Measurements from ENCODE around the gene AP5S1. TPM values are rescaled to one million over a fixed set of nuclear protein-coding genes. Genes with fewer than 3 reads are reported as not detected.

Gene AP5S1, protein sequence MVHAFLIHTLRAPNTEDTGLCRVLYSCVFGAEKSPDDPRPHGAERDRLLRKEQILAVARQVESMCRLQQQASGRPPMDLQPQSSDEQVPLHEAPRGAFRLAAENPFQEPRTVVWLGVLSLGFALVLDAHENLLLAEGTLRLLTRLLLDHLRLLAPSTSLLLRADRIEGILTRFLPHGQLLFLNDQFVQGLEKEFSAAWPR
- 10 to 100 TPM in 3 of 4 donors, 1 to 10 TPM in 1; 9.4 to 20.7 (median 14.9) TPM for total RNA-seq

DNA sequence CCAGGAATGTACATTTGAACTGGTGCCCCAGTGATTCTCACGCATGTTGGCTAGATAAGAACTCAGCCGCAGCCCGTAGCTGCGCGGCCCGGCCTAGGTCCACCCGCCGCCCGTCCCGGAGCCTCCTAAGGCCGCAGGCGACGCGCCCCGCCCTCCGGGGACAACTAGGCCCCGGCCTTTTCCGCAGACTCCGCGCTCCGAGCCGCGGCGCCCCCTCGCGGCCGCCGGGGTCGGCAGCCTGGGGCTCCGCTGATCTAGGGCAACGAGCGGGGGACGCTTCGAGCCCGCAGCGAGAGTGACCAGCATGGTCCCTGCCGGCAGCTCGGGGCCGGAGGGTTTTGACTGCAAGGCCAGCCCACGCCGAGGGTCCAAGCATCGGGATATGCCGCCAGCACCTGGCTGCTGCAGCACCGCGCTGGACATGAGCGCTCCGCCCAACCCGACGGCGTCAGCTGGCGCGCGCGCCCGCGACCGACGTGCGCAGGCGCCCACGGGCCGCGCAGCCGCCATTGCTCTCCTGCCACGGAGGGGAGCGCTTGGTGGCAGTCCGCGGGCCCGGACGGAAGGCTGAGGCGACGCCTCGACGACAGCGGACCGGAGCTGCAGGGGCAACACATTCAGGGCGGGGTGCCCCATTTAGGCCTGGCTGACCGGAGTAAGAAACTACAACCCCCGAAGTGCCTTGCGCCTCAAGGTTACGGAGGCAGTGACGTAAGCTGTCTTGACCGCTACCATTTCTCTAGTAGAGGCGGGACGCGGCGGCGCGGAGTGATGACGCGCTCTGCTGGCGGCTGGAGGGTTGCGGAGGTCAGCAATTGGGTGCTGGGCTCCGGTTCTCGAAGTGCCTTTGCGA lies at the start of gene AP5S1:
AP5S1 (plus strand) TSS at position 500 of the 853 bp plus-strand sequence. CDS start 1,571 bp downstream, outside the sequence.
- peak; percentile 27 to 77 for TF ChIP-seq POLR2A (IDR thresholded peaks at IDR 0.05)
- TF ChIP-seq, protein P1, sequence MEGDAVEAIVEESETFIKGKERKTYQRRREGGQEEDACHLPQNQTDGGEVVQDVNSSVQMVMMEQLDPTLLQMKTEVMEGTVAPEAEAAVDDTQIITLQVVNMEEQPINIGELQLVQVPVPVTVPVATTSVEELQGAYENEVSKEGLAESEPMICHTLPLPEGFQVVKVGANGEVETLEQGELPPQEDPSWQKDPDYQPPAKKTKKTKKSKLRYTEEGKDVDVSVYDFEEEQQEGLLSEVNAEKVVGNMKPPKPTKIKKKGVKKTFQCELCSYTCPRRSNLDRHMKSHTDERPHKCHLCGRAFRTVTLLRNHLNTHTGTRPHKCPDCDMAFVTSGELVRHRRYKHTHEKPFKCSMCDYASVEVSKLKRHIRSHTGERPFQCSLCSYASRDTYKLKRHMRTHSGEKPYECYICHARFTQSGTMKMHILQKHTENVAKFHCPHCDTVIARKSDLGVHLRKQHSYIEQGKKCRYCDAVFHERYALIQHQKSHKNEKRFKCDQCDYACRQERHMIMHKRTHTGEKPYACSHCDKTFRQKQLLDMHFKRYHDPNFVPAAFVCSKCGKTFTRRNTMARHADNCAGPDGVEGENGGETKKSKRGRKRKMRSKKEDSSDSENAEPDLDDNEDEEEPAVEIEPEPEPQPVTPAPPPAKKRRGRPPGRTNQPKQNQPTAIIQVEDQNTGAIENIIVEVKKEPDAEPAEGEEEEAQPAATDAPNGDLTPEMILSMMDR (IDR thresholded peaks at IDR 0.05): peak; percentile 99 to 100 (median 99)
- peak; percentile 79 to 90 for TF ChIP-seq EP300 (IDR thresholded peaks at IDR 0.05)
- H3K27me3 ChIP-seq: no peaks in the 10 kb centered on the region
- H3K4me1 ChIP-seq: peaks cover 0 to 25% (median 17%) of the 10 kb centered on the region in 4 donors
- peaks cover 0 to 28% (median 13%) of the 10 kb centered on the region in 3 donors for H3K36me3 ChIP-seq
- DNase-seq (ENCODE audit: low spot score in 2 of 2): peak; percentile 96 to 97
- no peaks in the 10 kb centered on the region for H3K9me3 ChIP-seq
- 0 to 1% methylated on average over 48 to 72 of the region's 96 CpGs for WGBS, 2 donors
- H3K4me3 ChIP-seq: peak within 1 kb of the TSS; percentile 64 to 81 (median 68)
- peak within 1 kb of the TSS; percentile 90 to 98 (median 98) for H3K27ac ChIP-seq

DNA sequence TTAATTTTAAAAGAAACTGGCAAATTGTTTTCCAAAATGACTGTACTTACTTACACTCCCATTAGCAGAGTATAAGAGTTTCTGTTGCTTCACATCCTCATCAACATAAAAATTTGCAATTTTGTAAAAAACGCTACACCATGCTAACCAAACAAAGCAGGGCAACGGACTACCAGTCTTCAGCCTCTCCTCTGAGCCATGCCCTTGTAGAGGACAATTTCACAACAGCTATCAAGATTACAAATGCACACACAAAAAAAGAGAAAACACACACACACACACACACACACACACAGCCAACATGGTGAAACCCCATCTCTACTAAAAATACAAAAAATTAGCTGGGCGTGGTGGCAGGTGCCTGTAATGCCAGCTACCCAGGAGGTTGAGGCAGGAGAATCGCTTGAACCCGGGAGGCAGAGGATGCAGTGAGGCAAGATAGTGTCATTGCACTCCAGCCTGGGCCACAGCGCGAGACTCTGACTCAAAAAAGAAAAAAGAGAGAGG lies 48.7 kb upstream of the AP5S1 start:
- TF ChIP-seq EP300 (IDR thresholded peaks at IDR 0.05) (no peak), POLR2A (IDR thresholded peaks at IDR 0.05) (no peak)
- TF ChIP-seq, protein P1 (IDR thresholded peaks at IDR 0.05): no peak
- Histone ChIP-seq H3K27me3 (no peaks in the 10 kb centered on the region), H3K9me3 (no peaks in the 10 kb centered on the region), H3K36me3 (no peaks in the 10 kb centered on the region), H3K4me3 (no peak overlapping the region), H3K27ac (no peak overlapping the region), H3K4me1 (peaks cover 0 to 22% (median 15%) of the 10 kb centered on the region in 4 donors)
- DNase-seq (ENCODE audit: low spot score in 2 of 2): no peak
- 82 to 83% methylated on average over 7 of the region's 7 CpGs for WGBS, 2 donors

DNA sequence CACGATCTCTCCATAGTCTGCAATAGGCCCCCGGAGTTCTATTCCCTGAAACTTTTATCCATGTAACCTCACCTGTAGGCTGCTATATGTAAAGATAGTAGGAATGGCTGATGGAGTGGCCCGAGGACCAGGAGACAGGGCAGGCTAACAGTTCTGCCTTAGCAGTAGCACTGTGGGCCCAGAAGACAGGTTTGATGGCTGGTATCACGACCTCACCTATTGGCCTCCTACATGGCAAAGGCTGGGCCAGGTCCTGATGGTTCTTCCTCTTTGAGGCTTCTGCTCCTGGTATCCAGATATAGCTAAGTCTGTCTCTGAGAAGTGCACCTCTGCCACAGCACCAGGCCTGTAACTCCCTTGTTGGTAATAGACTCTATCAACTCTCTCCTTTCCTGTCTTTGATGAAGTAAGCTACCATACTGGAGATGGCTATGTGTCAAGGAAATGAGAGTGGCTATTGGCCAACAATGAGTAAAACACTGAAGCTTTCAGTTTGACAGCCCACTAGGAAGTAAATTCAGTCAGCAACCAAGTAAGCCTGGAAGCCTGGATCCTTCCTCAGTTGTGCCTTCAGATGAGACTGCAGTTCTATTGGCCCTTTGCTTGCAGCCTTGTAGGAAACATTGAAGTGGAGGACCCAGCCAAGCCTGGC lies 44.8 kb upstream of the AP5S1 start:
- H3K9me3 ChIP-seq: no peaks in the 10 kb centered on the region
- peaks cover 0 to 22% (median 10%) of the 10 kb centered on the region in 4 donors for H3K4me1 ChIP-seq
- H3K27ac ChIP-seq: no peak overlapping the region
- no peak for DNase-seq (ENCODE audit: low spot score in 2 of 2)
- no peak overlapping the region for H3K4me3 ChIP-seq
- no peaks in the 10 kb centered on the region for H3K36me3 ChIP-seq
- H3K27me3 ChIP-seq: no peaks in the 10 kb centered on the region
- no peak for TF ChIP-seq POLR2A (IDR thresholded peaks at IDR 0.05)
- TF ChIP-seq, protein P1 (IDR thresholded peaks at IDR 0.05): no peak
- no peak for TF ChIP-seq EP300 (IDR thresholded peaks at IDR 0.05)
- whole genome bisulfite sequencing, 2 donors: 75 to 93% methylated on average over 4 of the region's 4 CpGs

DNA sequence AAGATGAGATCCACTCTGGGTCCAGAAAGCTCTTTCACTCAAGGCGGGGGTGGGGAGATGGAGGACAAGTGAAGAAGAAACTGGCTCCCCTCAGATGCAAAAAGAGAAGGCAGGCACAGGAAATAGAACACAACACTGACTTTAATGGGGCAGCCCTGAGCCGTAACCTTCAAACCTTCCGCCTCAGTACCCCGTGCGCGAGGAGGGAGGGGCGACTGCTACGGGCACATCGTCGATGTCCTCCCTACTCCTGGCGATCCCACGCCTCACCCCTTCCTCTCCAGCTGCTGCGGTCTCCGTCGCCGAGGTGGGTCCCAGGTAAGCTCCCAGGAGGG lies 43.0 kb upstream of the AP5S1 start:
- peak overlapping the region; percentile 28 to 60 (median 54) for H3K4me3 ChIP-seq
- H3K36me3 ChIP-seq: no peaks in the 10 kb centered on the region
- H3K4me1 ChIP-seq: peaks cover 0 to 36% (median 13%) of the 10 kb centered on the region in 4 donors
- DNase-seq (ENCODE audit: low spot score in 2 of 2): no peak
- WGBS, 2 donors: 8 to 13% methylated on average over 14 to 16 of the region's 16 CpGs
- peak overlapping the region in 1 of 4 donors; percentile 66 for H3K27ac ChIP-seq
- TF ChIP-seq EP300 (IDR thresholded peaks at IDR 0.05): no peak
- TF ChIP-seq, protein P1 (IDR thresholded peaks at IDR 0.05): no peak
- TF ChIP-seq POLR2A (IDR thresholded peaks at IDR 0.05): no peak
- H3K9me3 ChIP-seq: no peaks in the 10 kb centered on the region
- H3K27me3 ChIP-seq: no peaks in the 10 kb centered on the region
